ENCODE data around the gene ADGRA1.
"Not testable (repeated sequence)": the region's sequence is repeated elsewhere in the genome, so short reads cannot be mapped to it uniquely, and the experiment has no call there.

Gene ADGRA1

GRCh38 chr10:133162910-133163856, 75.5 kb downstream of the ADGRA1 start:
- intact Hi-C loops (cut with DNase I): no loop called here
- peak in 2 of 42 donors; percentile 18 to 19 for DNase-seq

- peak in 7 of 42 donors; percentile 13 to 49 (median 35) for DNase-seq
- intact Hi-C loops (cut with DNase I): no loop called here
Observed at GRCh38 chr10:133163889-133164815, 76.4 kb downstream of the ADGRA1 start.

- DNase-seq: peak in 3 of 42 donors; percentile 15 to 41 (median 24)
- intact Hi-C loops (cut with DNase I): no loop called here
Observed at GRCh38 chr10:133164816-133165555, 77.3 kb downstream of the ADGRA1 start.

GRCh38 chr10:133165556-133166503, 78.1 kb downstream of the ADGRA1 start:
- intact Hi-C loops (cut with DNase I): no loop called here
- peak in 3 of 42 donors; percentile 16 to 31 (median 23) for DNase-seq

- intact Hi-C loops (cut with DNase I): no loop called here
- DNase-seq: peak in 1 of 42 donors; percentile 14
Observed at GRCh38 chr10:133166504-133166827, 78.7 kb downstream of the ADGRA1 start.

GRCh38 chr10:133166828-133167692, 79.3 kb downstream of the ADGRA1 start:
- DNase-seq: peak in 25 of 42 donors; percentile 16 to 74 (median 45)
- intact Hi-C loops (cut with DNase I): no loop called here

- DNase-seq: peak in 2 of 42 donors; percentile 31 to 34
- intact Hi-C loops (cut with DNase I): no loop called here
Observed at GRCh38 chr10:133167693-133168616, 80.2 kb downstream of the ADGRA1 start.

- DNase-seq: peak in 2 of 42 donors; percentile 19 to 29
- intact Hi-C loops (cut with DNase I): no loop called here
Observed at GRCh38 chr10:133168617-133169031, 80.9 kb downstream of the ADGRA1 start.

- intact Hi-C loops (cut with DNase I): no loop called here
- DNase-seq: peak in 2 of 42 donors; percentile 18 to 29
Observed at GRCh38 chr10:133169173-133169947, 81.6 kb downstream of the ADGRA1 start.

- DNase-seq: peak in 2 of 42 donors; percentile 25 to 40
- intact Hi-C loops (cut with DNase I): no loop called here
Observed at GRCh38 chr10:133170092-133170491, 82.4 kb downstream of the ADGRA1 start.

GRCh38 chr10:133173860-133174640, 86.3 kb downstream of the ADGRA1 start:
- DNase-seq: peak in 5 of 42 donors; percentile 0 to 36 (median 16)
- intact Hi-C loops (cut with DNase I): no loop called here

- DNase-seq: no peak
- intact Hi-C loops (cut with DNase I): no loop called here
Observed at GRCh38 chr10:133174689-133175263, 87.1 kb downstream of the ADGRA1 start.

GRCh38 chr10:133175624-133176023, 87.9 kb downstream of the ADGRA1 start:
- DNase-seq: not testable (repeated sequence)

GRCh38 chr10:133176546-133176945, 88.8 kb downstream of the ADGRA1 start:
- DNase-seq: peak in 3 of 42 donors; percentile 2 to 13 (median 6)
- intact Hi-C loops (cut with DNase I): no loop called here

More at GRCh38 chr10:133175624-133176023, 87.9 kb downstream of the ADGRA1 start:
- intact Hi-C loops (cut with DNase I): not testable (repeated sequence)
